ENCODE data around the gene KRTAP4-16.
"Not testable (repeated sequence)": the region's sequence is repeated elsewhere in the genome, so short reads cannot be mapped to it uniquely, and the experiment has no call there.

The KRTAP4-16 gene

GRCh38 chr17:41069031-41069430 lies 33.0 kb downstream of the KRTAP4-16 start:
- DNase-seq = no peak

- no peak for DNase-seq
These were observed 34.7 kb downstream of the KRTAP4-16 start for GRCh38 chr17:41067281-41067680.

DNA sequence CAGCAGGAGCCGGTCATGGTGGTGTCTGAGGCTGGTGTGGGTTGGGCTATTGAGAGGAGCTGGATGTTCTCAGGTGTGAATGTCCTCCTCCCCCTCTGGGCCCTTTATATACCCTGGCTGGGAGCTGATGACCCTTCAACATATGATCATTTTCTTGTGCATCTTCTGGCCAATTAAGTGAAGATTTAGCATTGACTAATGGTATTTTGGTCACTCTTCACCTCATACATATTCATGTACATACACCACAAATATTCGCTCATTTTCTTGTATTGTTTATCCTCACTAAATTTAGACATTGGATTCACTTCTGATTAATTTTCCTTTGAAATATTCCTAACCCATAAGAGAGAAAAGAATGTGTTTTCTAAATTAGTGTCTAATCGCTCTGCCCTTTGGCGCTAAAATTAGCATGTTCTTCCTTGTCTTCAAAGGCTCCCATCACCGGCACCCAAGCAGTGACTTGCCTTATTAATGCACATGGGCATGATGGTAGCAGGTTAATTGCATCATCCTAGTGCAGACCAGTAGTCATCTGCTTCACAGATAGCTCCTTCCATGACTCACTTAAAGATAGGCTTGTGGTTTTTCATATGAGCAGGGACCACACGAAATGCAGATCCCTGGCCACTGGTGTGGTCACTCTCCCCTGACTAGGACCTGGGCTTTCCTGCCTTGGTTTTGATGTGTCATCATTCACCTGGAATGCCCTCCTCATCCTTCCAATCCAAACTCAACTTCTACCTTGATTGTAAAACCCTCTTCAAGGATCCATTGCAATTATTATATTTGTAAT lies 36.0 kb downstream of the KRTAP4-16 start, which contains the start of gene KRTAP2-4:
TSS of gene KRTAP2-4 (minus strand) at position 51 of the 796 bp plus-strand sequence. CDS start at position 17, 34 bp downstream.
- no peak for DNase-seq

DNA sequence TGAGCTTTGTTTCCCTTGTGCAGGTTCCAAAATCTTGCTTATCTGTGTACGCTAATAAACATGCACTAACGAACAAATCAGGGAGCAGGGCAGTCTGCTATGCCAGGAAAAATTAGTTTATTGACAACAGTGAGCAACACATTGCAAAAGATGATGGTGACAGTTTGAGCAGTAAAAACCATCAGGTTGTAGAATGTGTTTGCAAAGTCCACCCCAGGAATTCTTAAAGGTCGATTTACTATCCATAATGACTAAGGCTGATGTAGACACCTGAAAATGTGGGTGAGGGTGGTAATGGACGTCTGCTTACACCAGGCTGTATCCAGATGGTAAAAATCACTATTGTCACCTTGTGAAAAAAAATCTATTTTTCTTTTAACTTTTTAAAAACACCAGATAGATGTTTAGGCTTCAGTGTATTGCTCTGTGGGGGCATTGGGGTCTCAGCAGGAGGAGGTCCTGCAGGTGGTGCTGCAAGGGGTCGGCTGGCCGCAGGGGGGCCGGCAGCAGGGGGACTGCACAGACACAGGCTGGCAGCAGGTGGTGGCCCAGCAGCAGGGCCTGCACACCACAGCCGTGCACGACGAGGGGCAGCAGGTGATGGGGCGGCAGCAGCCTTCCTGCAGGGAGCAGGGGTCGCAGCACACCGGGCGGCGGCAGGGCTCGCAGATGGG lies 36.9 kb downstream of the KRTAP4-16 start:
- DNase-seq = not testable (repeated sequence)

DNA sequence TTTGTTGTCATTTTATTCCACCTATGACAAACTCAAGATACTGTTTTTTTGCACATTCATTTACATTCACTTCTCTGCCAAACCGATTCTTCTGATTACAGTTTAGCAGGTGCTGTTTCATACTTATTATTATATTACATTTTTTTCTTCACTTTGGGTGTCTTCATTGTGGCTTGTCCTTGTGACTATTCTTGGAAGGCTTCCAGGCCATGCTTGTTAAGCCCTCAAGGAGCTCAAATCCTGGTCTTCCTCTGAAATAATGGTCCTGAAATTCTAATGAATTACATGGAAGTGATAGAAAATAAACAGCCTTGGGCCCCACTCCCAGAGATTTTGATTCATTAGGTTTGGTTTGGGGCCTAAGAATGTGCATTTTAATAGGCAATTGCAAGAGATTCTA lies 37.7 kb downstream of the KRTAP4-16 start:
- DNase-seq = no peak

- DNase-seq = no peak
These were observed 38.6 kb downstream of the KRTAP4-16 start for GRCh38 chr17:41063449-41063848.

- no peak for DNase-seq
These were observed 40.0 kb downstream of the KRTAP4-16 start for GRCh38 chr17:41061964-41062363.

GRCh38 chr17:41060052-41060604 lies 41.9 kb downstream of the KRTAP4-16 start, which contains the start of gene KRTAP2-3:
KRTAP2-3 (minus strand) TSS chr17:41060114; CDS start chr17:41060050, 64 bp downstream.
- DNase-seq = no peak

- DNase-seq = not testable (repeated sequence)
These were observed 42.5 kb downstream of the KRTAP4-16 start for GRCh38 chr17:41059276-41060051.

DNA sequence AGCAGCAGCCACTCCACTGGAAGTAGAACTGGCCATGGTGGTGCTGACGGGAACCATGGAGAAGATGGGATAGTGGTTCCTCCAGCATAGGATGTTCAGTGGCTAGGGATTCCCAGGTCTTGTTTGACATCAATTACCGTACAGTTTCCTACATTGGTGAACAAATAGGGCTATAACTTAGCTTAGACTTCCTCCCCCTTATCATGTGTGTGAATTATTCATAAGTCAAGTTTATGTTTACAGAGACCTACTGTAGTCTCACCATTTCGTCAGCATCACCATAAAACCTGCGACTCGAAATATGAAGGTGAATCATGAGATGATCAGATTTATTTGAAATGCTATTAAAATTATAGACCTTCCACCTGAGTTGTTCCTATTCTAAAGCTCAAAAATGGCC lies 43.3 kb downstream of the KRTAP4-16 start:
- DNase-seq = no peak

GRCh38 chr17:41057547-41057946 lies 44.5 kb downstream of the KRTAP4-16 start:
- DNase-seq = no peak

GRCh38 chr17:41055130-41055529 lies 46.9 kb downstream of the KRTAP4-16 start, which contains the start of gene KRTAP2-2:
KRTAP2-2 (minus strand) TSS chr17:41055230; CDS start chr17:41055211, 19 bp downstream.
- DNase-seq = not testable (repeated sequence)

GRCh38 chr17:41054556-41054955 lies 47.5 kb downstream of the KRTAP4-16 start:
- DNase-seq = not testable (repeated sequence)

DNA sequence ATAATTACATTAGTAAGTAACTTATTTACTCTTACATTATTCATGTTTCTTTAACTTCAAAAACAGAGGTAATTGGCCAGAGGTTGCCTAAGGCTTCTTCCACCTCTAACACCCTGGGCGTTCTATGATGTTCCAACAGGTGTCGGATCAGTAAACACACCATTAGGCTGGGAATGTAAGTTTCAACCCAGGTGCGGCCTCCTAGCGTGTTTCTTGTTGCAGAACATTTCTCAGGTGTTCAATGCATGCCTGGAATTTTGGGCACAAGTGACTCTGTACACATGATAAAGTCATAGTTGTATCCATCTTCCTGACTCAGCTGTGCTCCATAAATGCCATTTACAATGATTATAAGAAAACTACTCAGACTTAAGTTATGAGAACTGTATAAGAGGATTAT lies 48.0 kb downstream of the KRTAP4-16 start:
- DNase-seq = no peak

GRCh38 chr17:41052566-41052965 lies 49.4 kb downstream of the KRTAP4-16 start:
- no peak for DNase-seq
